ENCODE measurements around the gene RHOH. TPM values are rescaled to one million over a fixed set of nuclear protein-coding genes. Genes with fewer than 3 reads are reported as not detected.

RHOH gene
- total RNA-seq, 4 donors from 2014 or later, result 0.13 to 3.6 (median 2.7) TPM

DNA sequence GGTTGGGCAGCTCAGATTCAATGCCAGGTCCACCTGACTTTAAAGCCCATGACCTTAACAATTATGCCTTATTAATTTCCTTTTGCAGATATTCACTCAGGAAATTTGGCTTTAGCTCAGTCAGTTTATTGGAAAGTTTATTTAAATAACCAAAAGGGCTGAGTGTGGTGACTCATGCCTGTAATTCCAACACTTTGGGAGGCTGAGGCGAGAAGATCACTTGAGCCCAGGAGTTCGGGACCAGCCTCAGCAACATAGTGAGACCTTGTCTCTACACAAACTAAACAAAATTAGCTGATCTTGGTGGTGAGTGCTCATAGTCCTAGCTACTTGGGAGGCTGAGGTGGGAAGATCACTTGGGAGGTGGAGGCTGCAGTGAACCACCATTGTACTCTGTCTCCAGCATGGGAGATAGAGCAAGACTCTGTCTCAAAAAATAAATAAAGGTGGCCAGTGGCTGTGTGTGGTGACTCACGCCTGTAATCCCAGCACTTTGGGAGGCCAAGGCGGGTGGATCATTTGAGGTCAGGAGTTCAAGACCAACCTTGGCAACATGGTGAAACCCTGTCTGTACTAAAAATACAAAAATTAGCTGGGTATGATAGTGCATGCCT is 43.3 kb downstream of the RHOH start:
- no peak overlapping the region for H3K4me3 ChIP-seq
- intact Hi-C loops (cut with DNase I), result no loop called here
- no peak for TF ChIP-seq EP300 (IDR thresholded peaks at IDR 0.05)
- no peak for TF ChIP-seq POLR2AphosphoS5 (IDR thresholded peaks at IDR 0.05)
- TF ChIP-seq POLR2A (IDR thresholded peaks at IDR 0.05; ENCODE audit: low read depth), result no peak
- TF ChIP-seq, protein P1, sequence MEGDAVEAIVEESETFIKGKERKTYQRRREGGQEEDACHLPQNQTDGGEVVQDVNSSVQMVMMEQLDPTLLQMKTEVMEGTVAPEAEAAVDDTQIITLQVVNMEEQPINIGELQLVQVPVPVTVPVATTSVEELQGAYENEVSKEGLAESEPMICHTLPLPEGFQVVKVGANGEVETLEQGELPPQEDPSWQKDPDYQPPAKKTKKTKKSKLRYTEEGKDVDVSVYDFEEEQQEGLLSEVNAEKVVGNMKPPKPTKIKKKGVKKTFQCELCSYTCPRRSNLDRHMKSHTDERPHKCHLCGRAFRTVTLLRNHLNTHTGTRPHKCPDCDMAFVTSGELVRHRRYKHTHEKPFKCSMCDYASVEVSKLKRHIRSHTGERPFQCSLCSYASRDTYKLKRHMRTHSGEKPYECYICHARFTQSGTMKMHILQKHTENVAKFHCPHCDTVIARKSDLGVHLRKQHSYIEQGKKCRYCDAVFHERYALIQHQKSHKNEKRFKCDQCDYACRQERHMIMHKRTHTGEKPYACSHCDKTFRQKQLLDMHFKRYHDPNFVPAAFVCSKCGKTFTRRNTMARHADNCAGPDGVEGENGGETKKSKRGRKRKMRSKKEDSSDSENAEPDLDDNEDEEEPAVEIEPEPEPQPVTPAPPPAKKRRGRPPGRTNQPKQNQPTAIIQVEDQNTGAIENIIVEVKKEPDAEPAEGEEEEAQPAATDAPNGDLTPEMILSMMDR (IDR thresholded peaks at IDR 0.05), result no peak
- H3K9me3 ChIP-seq, result no peaks in the 10 kb centered on the region
- 82% methylated on average over 4 of the region's 4 CpGs for WGBS
- no peaks in the 10 kb centered on the region for H3K36me3 ChIP-seq
- no peak overlapping the region for H3K27ac ChIP-seq (replicated peaks in 1 of 4)
- DNase-seq (ENCODE audit: extremely low spot score), result no peak
- no peaks in the 10 kb centered on the region for H3K4me1 ChIP-seq
- no peaks in the 10 kb centered on the region for H3K27me3 ChIP-seq

DNA sequence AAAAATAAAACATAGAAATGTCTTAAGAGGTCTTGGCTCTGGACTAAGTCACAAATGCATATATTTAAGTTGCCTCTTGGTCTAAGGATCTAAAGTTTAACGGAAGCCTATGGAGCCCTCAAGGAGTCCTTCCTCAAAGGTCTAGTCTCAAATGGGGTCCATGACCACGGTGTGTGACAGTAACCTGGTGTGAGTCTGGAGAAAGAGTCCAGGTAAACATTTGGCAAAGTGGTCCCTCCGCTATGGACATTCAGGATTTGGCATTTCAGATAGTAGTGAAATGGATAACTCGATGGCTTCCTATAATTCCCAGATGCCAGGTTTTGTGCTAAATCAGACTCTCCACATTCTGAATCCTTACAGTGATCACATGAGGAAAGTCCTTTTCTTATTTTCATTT is 44.2 kb downstream of the RHOH start:
- Histone ChIP-seq H3K9me3 (no peaks in the 10 kb centered on the region), H3K36me3 (no peaks in the 10 kb centered on the region), H3K27ac (replicated peaks in 1 of 4) (no peak overlapping the region), H3K4me1 (no peaks in the 10 kb centered on the region), H3K4me3 (no peak overlapping the region), H3K27me3 (no peaks in the 10 kb centered on the region)
- no peak for DNase-seq (ENCODE audit: extremely low spot score)
- 68% methylated on average over 4 of the region's 4 CpGs for WGBS
- intact Hi-C loops (cut with DNase I), result no loop called here
- TF ChIP-seq POLR2AphosphoS5 (IDR thresholded peaks at IDR 0.05) (no peak), POLR2A (IDR thresholded peaks at IDR 0.05; ENCODE audit: low read depth) (no peak), EP300 (IDR thresholded peaks at IDR 0.05) (no peak)
- TF ChIP-seq, protein P1 (IDR thresholded peaks at IDR 0.05), result no peak

DNA sequence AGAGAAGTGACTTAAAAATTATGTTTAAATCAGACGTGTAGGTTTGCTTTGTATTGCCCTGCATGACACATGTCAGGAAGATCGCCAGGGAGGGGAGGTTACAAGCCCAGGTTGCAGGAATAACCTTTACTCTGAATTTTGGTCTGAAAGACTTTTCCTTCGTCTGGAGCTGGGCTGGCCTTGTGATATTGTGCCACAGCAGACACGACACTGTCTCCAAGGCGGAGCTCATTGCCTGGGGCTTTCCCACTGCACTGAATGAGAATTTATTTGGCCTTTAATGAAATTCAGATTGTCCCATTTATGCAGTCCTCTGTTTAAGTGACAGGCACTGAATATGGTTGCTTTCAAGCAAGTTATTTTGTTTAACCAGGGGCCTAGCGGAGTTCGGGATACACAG is 45.1 kb downstream of the RHOH start:
- Histone ChIP-seq H3K9me3 (no peaks in the 10 kb centered on the region), H3K4me1 (no peaks in the 10 kb centered on the region), H3K27ac (replicated peaks in 1 of 4) (no peak overlapping the region), H3K27me3 (no peaks in the 10 kb centered on the region), H3K36me3 (no peaks in the 10 kb centered on the region), H3K4me3 (no peak overlapping the region)
- WGBS, result 73% methylated on average over 7 of the region's 7 CpGs
- no peak for DNase-seq (ENCODE audit: extremely low spot score)
- intact Hi-C loops (cut with DNase I), result no loop called here
- TF ChIP-seq, protein P1 (IDR thresholded peaks at IDR 0.05), result no peak
- TF ChIP-seq EP300 (IDR thresholded peaks at IDR 0.05) (no peak), POLR2AphosphoS5 (IDR thresholded peaks at IDR 0.05) (no peak), POLR2A (IDR thresholded peaks at IDR 0.05; ENCODE audit: low read depth) (no peak)

DNA sequence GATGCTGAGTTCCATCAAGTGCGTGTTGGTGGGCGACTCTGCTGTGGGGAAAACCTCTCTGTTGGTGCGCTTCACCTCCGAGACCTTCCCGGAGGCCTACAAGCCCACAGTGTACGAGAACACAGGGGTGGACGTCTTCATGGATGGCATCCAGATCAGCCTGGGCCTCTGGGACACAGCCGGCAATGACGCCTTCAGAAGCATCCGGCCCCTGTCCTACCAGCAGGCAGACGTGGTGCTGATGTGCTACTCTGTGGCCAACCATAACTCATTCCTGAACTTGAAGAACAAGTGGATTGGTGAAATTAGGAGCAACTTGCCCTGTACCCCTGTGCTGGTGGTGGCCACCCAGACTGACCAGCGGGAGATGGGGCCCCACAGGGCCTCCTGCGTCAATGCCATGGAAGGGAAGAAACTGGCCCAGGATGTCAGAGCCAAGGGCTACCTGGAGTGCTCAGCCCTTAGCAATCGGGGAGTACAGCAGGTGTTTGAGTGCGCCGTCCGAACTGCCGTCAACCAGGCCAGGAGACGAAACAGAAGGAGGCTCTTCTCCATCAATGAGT is 46.6 kb downstream of the RHOH start:
- TF ChIP-seq, protein P1 (IDR thresholded peaks at IDR 0.05), result no peak
- TF ChIP-seq POLR2AphosphoS5 (IDR thresholded peaks at IDR 0.05) (no peak), POLR2A (IDR thresholded peaks at IDR 0.05; ENCODE audit: low read depth) (no peak), EP300 (IDR thresholded peaks at IDR 0.05) (no peak)
- 96% methylated on average over 19 of the region's 19 CpGs for WGBS
- Histone ChIP-seq H3K4me1 (no peaks in the 10 kb centered on the region), H3K9me3 (no peaks in the 10 kb centered on the region), H3K4me3 (no peak overlapping the region), H3K27me3 (peaks cover 0 to 3% (median 0%) of the 10 kb centered on the region in 4 donors), H3K36me3 (no peaks in the 10 kb centered on the region), H3K27ac (replicated peaks in 1 of 4) (no peak overlapping the region)
- DNase-seq (ENCODE audit: extremely low spot score), result no peak
- intact Hi-C loops (cut with DNase I), result no loop called here

All from esophagus muscularis mucosa (tissue), 4 donors.